Superior temporal gyrus (tissue), 1 donor: ENCODE results near the gene XRRA1.
"Not testable (repeated sequence)": the region's sequence is repeated elsewhere in the genome, so short reads cannot be mapped to it uniquely, and the experiment has no call there.

Source experiments
- DNase-seq: peaks from one replicate; pipeline ENCODE4 v3.0.0-alpha.2; 2016; ENCODE audit errors: extremely low spot score

The XRRA1 gene

GRCh38 chr11:74902342-74902741 is 46.5 kb downstream of the XRRA1 start:
- no peak for DNase-seq

- no peak for DNase-seq
Measured at GRCh38 chr11:74896311-74896710, 52.6 kb downstream of the XRRA1 start.

- DNase-seq, result no peak
Measured at GRCh38 chr11:74895340-74896116, 53.4 kb downstream of the XRRA1 start.

GRCh38 chr11:74893015-74893414 is 55.9 kb downstream of the XRRA1 start:
- DNase-seq, result not testable (repeated sequence)

GRCh38 chr11:74877132-74877531 is 71.8 kb downstream of the XRRA1 start:
- DNase-seq, result no peak

- DNase-seq, result no peak
Measured at GRCh38 chr11:74871037-74871436, 77.9 kb downstream of the XRRA1 start.

GRCh38 chr11:74870485-74870884 is 78.4 kb downstream of the XRRA1 start:
- no peak for DNase-seq

GRCh38 chr11:74866557-74866956 is 82.3 kb downstream of the XRRA1 start:
- DNase-seq, result no peak

- no peak for DNase-seq
Measured at GRCh38 chr11:74863410-74863809, 85.5 kb downstream of the XRRA1 start.

GRCh38 chr11:74860743-74861142 is 88.1 kb downstream of the XRRA1 start:
- DNase-seq, result no peak

- DNase-seq, result no peak
Measured at GRCh38 chr11:74853223-74853622, 95.7 kb downstream of the XRRA1 start.

- no peak for DNase-seq
Measured at GRCh38 chr11:74849525-74850391, 99.1 kb downstream of the XRRA1 start.

- DNase-seq, result no peak
Measured at GRCh38 chr11:74847895-74848294, 101.0 kb downstream of the XRRA1 start.

GRCh38 chr11:74847395-74847794 is 101.5 kb downstream of the XRRA1 start:
- no peak for DNase-seq

- no peak for DNase-seq
Measured at GRCh38 chr11:74846770-74847169, 102.1 kb downstream of the XRRA1 start.

GRCh38 chr11:74845978-74846517 is 102.8 kb downstream of the XRRA1 start:
- no peak for DNase-seq

- no peak for DNase-seq
Measured at GRCh38 chr11:74844865-74845264, 104.0 kb downstream of the XRRA1 start.

GRCh38 chr11:74844072-74844471 is 104.8 kb downstream of the XRRA1 start:
- no peak for DNase-seq

- no peak for DNase-seq
Measured at GRCh38 chr11:74842967-74843366, 105.9 kb downstream of the XRRA1 start.

GRCh38 chr11:74840486-74840885 is 108.4 kb downstream of the XRRA1 start:
- no peak for DNase-seq

- DNase-seq, result no peak
Measured at GRCh38 chr11:74839971-74840370, 108.9 kb downstream of the XRRA1 start.

GRCh38 chr11:74839446-74839845 is 109.4 kb downstream of the XRRA1 start:
- DNase-seq, result no peak

GRCh38 chr11:74838188-74838587 is 110.7 kb downstream of the XRRA1 start:
- DNase-seq, result no peak
